ENCODE results near the gene HOXB3.

- TF ChIP-seq POLR2A (IDR thresholded peaks at IDR 0.05; ENCODE audit: low read depth, low read length): no peak
- TF ChIP-seq POLR2AphosphoS5 (IDR thresholded peaks at IDR 0.05; ENCODE audit: low read depth, low read length): no peak
- TF ChIP-seq TAF1 (IDR thresholded peaks at IDR 0.05; ENCODE audit: borderline replicate concordance, low read depth, low read length): no peak
Observed at GRCh38 chr17:48537316-48537715, 52.7 kb downstream of the HOXB3 start.
